ENCODE results near the gene SPATA9.

DNA sequence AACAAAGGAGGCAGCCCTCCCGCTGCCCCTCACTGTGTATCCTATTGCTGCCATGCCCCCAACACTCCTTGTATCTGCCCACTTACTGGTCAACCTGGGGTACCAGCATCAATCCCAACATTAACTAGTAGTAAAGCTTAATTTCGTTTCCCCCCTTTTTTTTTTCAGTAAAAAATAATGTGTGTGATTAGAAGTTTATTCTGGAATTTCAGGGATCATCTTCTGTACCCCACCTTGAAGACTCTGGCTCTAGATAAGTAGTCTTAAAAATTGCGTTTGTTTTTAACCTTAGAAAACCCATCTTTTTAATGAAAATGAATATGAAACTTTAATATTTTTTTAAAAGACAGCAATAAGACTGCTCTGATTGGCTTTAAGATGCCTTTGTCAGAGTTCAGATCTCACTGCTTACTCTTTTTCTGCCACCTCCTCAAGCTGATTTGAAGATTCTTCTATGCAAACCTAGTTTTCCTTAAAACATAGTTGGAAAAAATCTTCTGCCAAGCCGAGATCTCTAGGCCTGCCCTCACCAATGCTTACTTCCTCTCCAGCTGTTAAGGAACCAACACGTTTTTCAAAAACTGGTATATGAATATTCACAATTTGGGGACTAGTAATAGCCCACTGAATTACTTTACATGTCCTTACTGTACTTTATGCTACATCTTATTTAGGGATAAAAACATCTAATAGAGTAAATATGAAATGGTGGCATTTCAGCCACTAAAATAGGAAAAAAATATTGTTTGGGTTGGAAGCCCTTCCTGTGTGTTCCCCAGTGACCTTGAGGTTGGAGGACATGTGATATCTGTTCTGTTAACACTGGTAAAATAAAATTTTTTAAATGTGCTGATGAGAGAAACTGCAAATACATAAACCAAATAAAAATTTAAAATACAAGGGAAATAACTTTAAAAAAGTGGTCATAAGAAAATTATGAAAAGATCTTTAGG, 44.3 kb upstream of the SPATA9 start:
- no peak for TF ChIP-seq ZFX (CRISPR knock-in tag; IDR thresholded peaks at IDR 0.05)
- TF ChIP-seq POLR2A (conservative IDR thresholded peaks at IDR 0.05): no peak
- no peak for TF ChIP-seq RBFOX2 (IDR thresholded peaks at IDR 0.05; ENCODE audit: low read depth, low read length)
- TF ChIP-seq ZNF274 (IDR thresholded peaks at IDR 0.05; ENCODE audit: borderline replicate concordance, low read depth, low read length): no peak
- TF ChIP-seq FOSL1 (tag; conservative IDR thresholded peaks at IDR 0.05): no peak
